ENCODE data around the gene GPC3. TPM values are rescaled to one million over a fixed set of nuclear protein-coding genes. Genes with fewer than 3 reads are reported as not detected.

Gene GPC3
- total and polyA plus RNA-seq, 2 of the 4 experiments (the other 2 are of a cell fraction), result not detected

- no peak overlapping the region for H2AK5ac ChIP-seq (ENCODE audit: low read depth, low read length)
- no peaks in the 10 kb centered on the region for H3K4me1 ChIP-seq (ENCODE audit: control insufficient read depth, insufficient read depth, low read length)
- no peak overlapping the region for H3K18ac ChIP-seq (ENCODE audit: low read depth, low read length)
- no peak overlapping the region for H2BK120ac ChIP-seq (ENCODE audit: low read depth, low read length)
- H3K4me2 ChIP-seq (ENCODE audit: low read depth, low read length), result no peak overlapping the region
- H3K27ac ChIP-seq (ENCODE audit: insufficient read depth, low read length), result no peak overlapping the region
- no peak overlapping the region for H4K91ac ChIP-seq (ENCODE audit: insufficient read depth, low read depth, low read length)
- no CpG with 5 or more reads among the region's 5 CpGs for WGBS, 2 experiments (ENCODE audit: extremely low coverage in 2 of 2, insufficient read length in 1 of 2)
- CTCF ChIA-PET, result no interaction called here
- no peak overlapping the region for H3K4ac ChIP-seq (ENCODE audit: low read depth, low read length)
- in situ Hi-C loops (cut with MboI; ENCODE audit: low sequenced_read_pairs) (no loop called here), dilution Hi-C loops (cut with HindIII; ENCODE audit: low sequenced_read_pairs, unreplicated experiment) (no loop called here), intact Hi-C loops (cut with micrococcal nuclease) (no loop called here)
- no peak for TF ChIP-seq MAFK (IDR thresholded peaks at IDR 0.05; ENCODE audit: low read depth, low read length)
- no peak for TF ChIP-seq MXI1 (IDR thresholded peaks at IDR 0.05; ENCODE audit: borderline replicate concordance, low read depth, low read length)
- TF ChIP-seq, protein P1, sequence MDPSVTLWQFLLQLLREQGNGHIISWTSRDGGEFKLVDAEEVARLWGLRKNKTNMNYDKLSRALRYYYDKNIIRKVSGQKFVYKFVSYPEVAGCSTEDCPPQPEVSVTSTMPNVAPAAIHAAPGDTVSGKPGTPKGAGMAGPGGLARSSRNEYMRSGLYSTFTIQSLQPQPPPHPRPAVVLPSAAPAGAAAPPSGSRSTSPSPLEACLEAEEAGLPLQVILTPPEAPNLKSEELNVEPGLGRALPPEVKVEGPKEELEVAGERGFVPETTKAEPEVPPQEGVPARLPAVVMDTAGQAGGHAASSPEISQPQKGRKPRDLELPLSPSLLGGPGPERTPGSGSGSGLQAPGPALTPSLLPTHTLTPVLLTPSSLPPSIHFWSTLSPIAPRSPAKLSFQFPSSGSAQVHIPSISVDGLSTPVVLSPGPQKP (IDR thresholded peaks at IDR 0.05; ENCODE audit: borderline replicate concordance, low read depth, low read length), result no peak
- no peak for TF ChIP-seq BHLHE40 (IDR thresholded peaks at IDR 0.05; ENCODE audit: low read depth, low read length)
- TF ChIP-seq FOS (IDR thresholded peaks at IDR 0.05; ENCODE audit: low read depth, low read length), result no peak
- TF ChIP-seq POLR2A (IDR thresholded peaks at IDR 0.05; ENCODE audit: low read depth, low read length), result no peak
- TF ChIP-seq, protein P2, sequence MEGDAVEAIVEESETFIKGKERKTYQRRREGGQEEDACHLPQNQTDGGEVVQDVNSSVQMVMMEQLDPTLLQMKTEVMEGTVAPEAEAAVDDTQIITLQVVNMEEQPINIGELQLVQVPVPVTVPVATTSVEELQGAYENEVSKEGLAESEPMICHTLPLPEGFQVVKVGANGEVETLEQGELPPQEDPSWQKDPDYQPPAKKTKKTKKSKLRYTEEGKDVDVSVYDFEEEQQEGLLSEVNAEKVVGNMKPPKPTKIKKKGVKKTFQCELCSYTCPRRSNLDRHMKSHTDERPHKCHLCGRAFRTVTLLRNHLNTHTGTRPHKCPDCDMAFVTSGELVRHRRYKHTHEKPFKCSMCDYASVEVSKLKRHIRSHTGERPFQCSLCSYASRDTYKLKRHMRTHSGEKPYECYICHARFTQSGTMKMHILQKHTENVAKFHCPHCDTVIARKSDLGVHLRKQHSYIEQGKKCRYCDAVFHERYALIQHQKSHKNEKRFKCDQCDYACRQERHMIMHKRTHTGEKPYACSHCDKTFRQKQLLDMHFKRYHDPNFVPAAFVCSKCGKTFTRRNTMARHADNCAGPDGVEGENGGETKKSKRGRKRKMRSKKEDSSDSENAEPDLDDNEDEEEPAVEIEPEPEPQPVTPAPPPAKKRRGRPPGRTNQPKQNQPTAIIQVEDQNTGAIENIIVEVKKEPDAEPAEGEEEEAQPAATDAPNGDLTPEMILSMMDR (conservative IDR thresholded peaks at IDR 0.05; ENCODE audit: low read depth, low read length), result no peak
- TF ChIP-seq NFE2L2 (IDR thresholded peaks at IDR 0.05; ENCODE audit: low read depth, low read length), result no peak
- no peak for TF ChIP-seq SMC3 (IDR thresholded peaks at IDR 0.05; ENCODE audit: low read depth, low read length)
- no peak for TF ChIP-seq RFX5 (IDR thresholded peaks at IDR 0.05; ENCODE audit: low read depth, low read length)
- TF ChIP-seq RCOR1 (IDR thresholded peaks at IDR 0.05; ENCODE audit: insufficient replicate concordance, low read length), result no peak
- TF ChIP-seq RAD21 (IDR thresholded peaks at IDR 0.05; ENCODE audit: low read length), result no peak
- TF ChIP-seq CEBPB (IDR thresholded peaks at IDR 0.05; ENCODE audit: low read depth, low read length), result no peak
- no peak for TF ChIP-seq CHD1 (IDR thresholded peaks at IDR 0.05; ENCODE audit: low read depth, low read length)
- no peak for TF ChIP-seq MAZ (IDR thresholded peaks at IDR 0.05; ENCODE audit: borderline replicate concordance, low read depth, low read length)
- TF ChIP-seq, protein P3, sequence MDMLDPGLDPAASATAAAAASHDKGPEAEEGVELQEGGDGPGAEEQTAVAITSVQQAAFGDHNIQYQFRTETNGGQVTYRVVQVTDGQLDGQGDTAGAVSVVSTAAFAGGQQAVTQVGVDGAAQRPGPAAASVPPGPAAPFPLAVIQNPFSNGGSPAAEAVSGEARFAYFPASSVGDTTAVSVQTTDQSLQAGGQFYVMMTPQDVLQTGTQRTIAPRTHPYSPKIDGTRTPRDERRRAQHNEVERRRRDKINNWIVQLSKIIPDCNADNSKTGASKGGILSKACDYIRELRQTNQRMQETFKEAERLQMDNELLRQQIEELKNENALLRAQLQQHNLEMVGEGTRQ (IDR thresholded peaks at IDR 0.05; ENCODE audit: low read depth, low read length), result no peak
- no peak overlapping the region for H4K5ac ChIP-seq (ENCODE audit: low read depth, low read length)
- no peaks in the 10 kb centered on the region for H3K79me1 ChIP-seq (ENCODE audit: low read depth in 1 of 2, low read length in 2 of 2)
- H3K23ac ChIP-seq (ENCODE audit: low read depth, low read length), result no peak overlapping the region
- no peak for DNase-seq
- H3K9me3 ChIP-seq (ENCODE audit: control insufficient read depth, insufficient read depth, low read length), result no peaks in the 10 kb centered on the region
- POLR2A ChIA-PET (ENCODE audit: unreplicated experiment), result no interaction called here
- H2AK9ac ChIP-seq (replicated peaks; ENCODE audit: low read depth, low read length, poor library complexity), result no peak overlapping the region
- H3K36me3 ChIP-seq (ENCODE audit: control insufficient read depth, insufficient read depth, low read length), result no peaks in the 10 kb centered on the region
- no peak overlapping the region for H3K56ac ChIP-seq (ENCODE audit: extremely low read depth, insufficient read depth, low read length)
- no peak overlapping the region for H2AFZ ChIP-seq (replicated peaks; ENCODE audit: low read length, poor library complexity)
- no peak overlapping the region for H2BK20ac ChIP-seq (ENCODE audit: low read depth, low read length)
- peaks cover 6% of the 10 kb centered on the region for H3K27me3 ChIP-seq (ENCODE audit: control insufficient read depth, insufficient read depth, low read length)
- no peak overlapping the region for H3K9ac ChIP-seq (ENCODE audit: low read depth, low read length)
- no peaks in the 10 kb centered on the region for H3K9me1 ChIP-seq (ENCODE audit: insufficient read depth, low read length)
- BruUV-seq (replicated peaks), result no TSS peak
- H4K20me1 ChIP-seq (ENCODE audit: insufficient read depth, low read length), result no peaks in the 10 kb centered on the region
- no peak overlapping the region for H2BK15ac ChIP-seq (ENCODE audit: low read depth, low read length)
- H3K14ac ChIP-seq (replicated peaks; ENCODE audit: low read depth, low read length), result no peak overlapping the region
- no peak overlapping the region for H3K4me3 ChIP-seq (ENCODE audit: insufficient read depth, low read depth, low read length)
- no peak for ATAC-seq (ENCODE audit: low read depth)
- no peak overlapping the region for H2BK5ac ChIP-seq (ENCODE audit: low read depth, low read length, poor library complexity, severe bottlenecking)
- H4K8ac ChIP-seq (ENCODE audit: low read depth in 2 of 2, low read length in 2 of 2), result no peak overlapping the region
Measured at GRCh38 chrX:133593531-133593930, 391.9 kb downstream of the GPC3 start.

All from IMR-90 (cell line).